Cardiac fibroblast (primary cell): ENCODE measurements around the gene ATP5F1D.
A peak's percentile ranks its signal among the peaks of the same experiment; 100 is the strongest.

Source experiments
- DNase-seq, 2 donors: peaks; one replicate each; pipeline versions ENCODE4 v3.0.0 to v3.0.0-alpha.2; 2010; ENCODE audit warnings: low read depth in 2 of 2
- H3K4me3 ChIP-seq, 2 donors: replicated peaks in 1 of 2; 1 replicate in 1 of 2; 2 replicates in 1 of 2; pipeline ENCODE4 v1.5.1; 2011; ENCODE audit warnings: low read depth in 2 of 2, low read length in 2 of 2, mild to moderate bottlenecking in 2 of 2, moderate library complexity in 1 of 2
- CTCF ChIP-seq: IDR thresholded peaks from one replicate; pipeline ENCODE4 v1.5.1; 2011; ENCODE audit warnings: low read depth, mild to moderate bottlenecking, low read length, inconsistent platforms

ATP5F1D gene

DNA sequence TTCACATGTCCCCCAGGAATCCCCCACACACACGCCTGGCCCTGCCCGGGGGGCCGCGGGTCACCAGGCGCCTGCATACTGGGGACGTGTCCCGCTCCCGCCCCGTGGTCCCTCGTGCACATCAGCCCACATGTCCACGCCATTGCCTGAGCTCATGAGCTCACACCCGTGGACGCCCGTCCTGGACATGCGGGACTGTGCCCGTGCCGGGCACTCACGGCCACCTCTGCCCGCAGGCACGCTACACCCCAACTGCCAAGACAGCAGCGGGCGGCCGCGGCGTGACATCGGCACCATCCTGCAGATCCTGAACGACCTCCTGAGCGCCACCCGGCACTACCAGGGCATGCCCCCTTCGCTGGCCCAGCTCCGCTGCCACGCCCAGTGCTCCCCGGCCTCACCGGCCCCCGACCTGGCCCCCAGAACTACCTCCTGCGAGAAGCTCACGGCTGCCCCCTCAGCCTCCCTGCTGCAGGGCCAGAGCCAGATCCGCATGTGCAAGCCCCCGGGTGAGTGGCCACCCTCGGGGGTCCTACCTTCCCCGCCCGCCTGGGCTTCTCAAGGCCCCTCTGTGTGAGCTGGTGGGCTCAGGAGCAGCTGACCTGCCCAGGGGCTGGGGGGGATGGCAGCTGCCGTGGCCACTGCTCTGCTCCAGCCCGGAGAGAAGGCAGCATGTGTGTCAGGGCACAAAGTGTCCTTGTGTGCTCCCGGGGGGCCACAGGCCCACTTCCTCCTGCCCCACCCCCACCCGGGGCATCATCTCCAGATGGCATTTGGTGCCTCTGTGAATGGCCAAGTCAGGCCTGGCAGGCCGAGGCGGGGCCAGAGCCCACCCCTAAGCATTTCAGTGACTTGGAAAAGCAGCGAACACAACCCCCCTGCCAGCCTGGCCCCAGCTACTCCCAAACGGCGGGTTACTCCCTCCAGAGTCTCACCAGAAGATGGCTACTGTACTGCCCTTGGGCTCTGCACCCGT, 13.9 kb downstream of the ATP5F1D start:
- TF ChIP-seq CTCF = no peak

GRCh38 chr19:1256646-1257474, 15.3 kb downstream of the ATP5F1D start:
- TF ChIP-seq CTCF = no peak
- DNase-seq = peak in 1 of 2 donors; percentile 20
- no peak overlapping the region for H3K4me3 ChIP-seq

More for the DNA sequence above, 13.9 kb downstream of the ATP5F1D start:
- DNase-seq = no peak
- no peak overlapping the region for H3K4me3 ChIP-seq

DNA sequence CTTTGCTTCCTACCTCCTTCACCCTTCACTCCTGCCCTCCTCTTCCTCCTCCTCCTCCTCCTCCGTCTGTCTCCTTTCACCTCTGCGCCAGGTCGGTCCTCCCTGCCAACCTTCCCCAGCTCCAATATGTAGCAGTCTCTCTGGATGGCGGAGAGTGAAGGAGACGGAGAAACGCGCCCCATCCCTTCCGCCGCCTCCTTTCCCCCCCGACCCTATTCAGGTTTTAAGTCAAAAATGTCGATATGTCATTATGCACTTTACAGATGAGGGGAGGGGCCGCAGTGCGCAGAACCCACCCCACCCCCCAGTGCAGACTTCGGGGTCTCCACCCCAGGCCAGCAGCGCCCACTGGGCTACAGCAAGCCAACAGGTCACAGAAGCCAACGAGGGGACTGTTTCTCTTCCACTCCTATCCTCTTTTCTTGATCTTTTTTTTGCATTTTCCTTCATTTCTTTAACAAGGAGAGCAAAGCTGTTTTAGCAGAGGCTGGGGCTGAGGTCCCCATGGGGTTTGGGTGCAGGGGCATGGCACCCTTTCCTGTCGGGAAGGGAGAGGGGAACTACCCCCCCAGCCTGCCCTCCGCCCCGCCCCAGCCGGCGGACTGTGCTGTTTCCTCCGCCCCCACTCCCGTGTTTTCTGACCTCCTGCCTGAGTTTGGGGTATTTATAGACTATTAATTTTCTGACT, 16.1 kb downstream of the ATP5F1D start:
- peak in 1 of 2 donors; percentile 9 for DNase-seq
- H3K4me3 ChIP-seq = no peak overlapping the region
- no peak for TF ChIP-seq CTCF

DNA sequence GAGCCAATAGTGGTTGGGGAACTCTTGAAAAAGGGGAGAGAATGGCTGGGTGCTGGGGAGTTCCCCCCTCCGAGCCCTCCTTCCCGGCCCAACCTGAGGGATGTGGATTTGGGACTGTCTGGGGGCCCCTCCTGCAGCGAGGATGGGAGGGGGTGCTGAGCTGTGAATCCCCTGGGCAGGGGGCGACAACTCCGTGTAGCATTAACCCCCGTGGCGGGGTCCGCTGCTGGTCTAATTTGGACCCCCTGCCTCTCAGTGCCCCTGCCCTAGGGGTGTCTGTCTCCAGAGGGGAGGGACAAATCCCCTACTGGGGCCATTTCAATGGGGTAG, 16.6 kb downstream of the ATP5F1D start:
- no peak for TF ChIP-seq CTCF
- DNase-seq = no peak
- H3K4me3 ChIP-seq = peak overlapping the region in 1 of 2 donors; percentile 8

GRCh38 chr19:1258707-1259205, 17.2 kb downstream of the ATP5F1D start:
- DNase-seq = no peak
- peak; percentile 3 for TF ChIP-seq CTCF
- H3K4me3 ChIP-seq = no peak overlapping the region

GRCh38 chr19:1259206-1259875, 17.8 kb downstream of the ATP5F1D start:
- no peak for TF ChIP-seq CTCF
- peak; percentile 71 to 82 for DNase-seq

More at GRCh38 chr19:1259206-1259875, 17.8 kb downstream of the ATP5F1D start:
- no peak overlapping the region for H3K4me3 ChIP-seq
